ENCODE results near the gene MREG.
A peak's percentile ranks its signal among the peaks of the same experiment; 100 is the strongest.
"Not testable (repeated sequence)": the region's sequence is repeated elsewhere in the genome, so short reads cannot be mapped to it uniquely, and the experiment has no call there.

MREG gene

GRCh38 chr2:216021768-216022565 lies 8.6 kb upstream of the MREG start:
- no peak for DNase-seq (ENCODE audit: low read depth, low spot score)

DNA sequence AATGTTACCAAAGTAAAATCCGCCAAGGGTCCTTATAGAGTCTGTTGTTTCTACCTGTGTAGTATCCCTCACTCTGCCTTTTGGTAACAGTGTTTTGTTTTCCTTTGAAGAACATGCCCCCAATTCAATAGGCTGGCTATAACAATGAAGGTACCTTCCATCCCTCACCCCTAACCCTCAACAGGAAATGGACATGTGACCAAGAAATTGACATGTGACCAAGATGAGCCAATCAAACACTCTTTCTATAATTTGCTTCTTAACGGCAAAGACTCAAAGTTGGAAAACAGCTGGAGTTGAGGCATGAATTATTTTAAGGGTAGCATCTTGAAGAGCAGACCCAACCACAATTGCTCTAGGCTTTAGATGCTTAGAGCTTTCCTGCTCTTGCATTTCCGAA lies 5.4 kb upstream of the MREG start:
- DNase-seq (ENCODE audit: low read depth, low spot score) = no peak

DNA sequence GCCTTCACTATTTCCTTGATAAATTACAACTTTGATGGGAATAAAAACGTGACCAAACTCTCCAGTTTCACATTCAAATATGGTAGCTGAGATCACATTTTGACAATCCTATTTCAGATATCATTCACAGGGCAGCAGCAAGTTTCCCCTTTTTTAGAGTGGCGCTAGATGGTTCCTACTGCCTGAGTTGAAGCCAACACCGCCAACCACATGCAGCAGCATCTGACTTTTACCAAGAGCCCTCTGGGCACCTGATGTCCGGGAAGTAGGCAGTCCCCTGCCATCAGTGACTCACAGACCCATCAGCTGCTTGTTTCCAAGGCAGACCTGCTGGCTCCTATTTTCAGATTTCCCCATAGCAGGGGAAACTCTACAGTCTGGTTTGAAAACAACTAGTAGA lies 4.0 kb upstream of the MREG start:
- DNase-seq (ENCODE audit: low read depth, low spot score) = no peak

DNA sequence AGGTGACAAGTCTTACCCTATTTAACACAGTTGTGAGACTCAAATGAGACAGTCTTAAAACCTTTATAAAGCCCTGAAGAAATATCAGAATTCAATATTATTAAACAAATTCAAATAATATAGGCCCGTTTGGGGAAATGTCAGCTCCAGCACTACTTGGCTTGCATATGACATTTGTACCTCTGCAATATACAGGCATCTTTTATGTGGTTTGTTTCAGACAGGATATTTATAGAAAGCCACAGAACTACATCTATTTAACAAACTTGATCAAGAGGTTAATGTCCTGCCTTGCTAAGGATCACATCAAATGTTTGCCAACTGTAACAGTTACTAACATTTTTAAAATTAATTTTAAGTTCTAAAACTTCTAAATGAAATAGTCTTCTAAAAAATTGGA lies 3.2 kb upstream of the MREG start:
- DNase-seq (ENCODE audit: low read depth, low spot score) = no peak

DNA sequence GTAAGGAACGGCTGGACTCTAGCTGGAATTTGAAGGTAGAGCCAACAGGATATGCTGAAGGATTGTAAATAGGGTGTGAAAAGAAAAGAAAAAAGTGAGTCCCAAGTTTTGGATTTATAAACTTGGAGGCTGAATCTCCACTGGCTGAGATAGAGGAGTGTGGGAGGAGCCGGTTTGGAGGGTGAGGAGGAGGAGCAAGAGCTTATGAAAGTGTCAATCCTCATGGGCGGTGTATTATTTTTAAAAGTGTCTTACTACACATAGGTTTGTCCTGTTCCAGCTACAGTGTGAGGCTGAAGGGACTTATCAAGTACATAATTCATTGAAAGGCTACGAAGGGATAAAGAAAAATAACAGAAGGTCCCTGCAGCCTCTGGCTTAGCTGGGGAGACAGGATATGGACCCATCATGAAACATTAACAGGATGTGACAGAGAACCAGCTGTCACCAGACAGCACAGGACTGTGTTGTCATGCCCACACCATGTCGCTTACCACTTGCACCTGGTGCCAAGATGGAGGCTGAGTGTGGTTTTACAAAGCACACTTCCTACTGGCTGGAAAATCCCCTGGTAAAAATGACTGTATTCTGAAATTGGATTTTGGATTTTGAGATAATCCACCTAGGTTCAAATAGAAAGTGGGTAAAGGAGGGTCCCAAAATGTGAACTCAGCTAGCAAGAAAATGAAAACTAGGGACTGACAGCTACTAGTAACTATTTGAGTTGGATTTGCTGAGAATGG lies 2.5 kb upstream of the MREG start:
- no peak for DNase-seq (ENCODE audit: low read depth, low spot score)

DNA sequence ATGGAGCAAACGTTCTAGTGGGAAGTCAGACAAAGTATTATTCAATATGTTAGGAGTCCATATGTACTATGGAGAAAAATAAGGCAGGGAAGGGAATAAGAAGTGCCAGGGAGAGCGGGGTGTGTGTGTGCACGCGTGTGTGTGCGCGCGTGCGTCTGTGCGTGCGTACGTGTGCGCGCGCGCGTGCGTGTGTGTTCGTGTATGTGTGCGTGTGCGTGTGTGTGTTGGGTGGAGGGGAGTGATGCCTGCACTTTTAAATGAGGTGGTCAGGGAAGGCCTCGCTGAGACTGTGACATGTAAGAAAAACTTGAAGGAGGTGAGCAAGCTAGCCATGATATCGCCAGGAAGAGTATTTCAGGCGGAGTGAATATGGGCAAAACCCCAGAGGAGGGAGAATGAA lies 1.6 kb upstream of the MREG start:
- DNase-seq (ENCODE audit: low read depth, low spot score) = no peak

GRCh38 chr2:216014006-216014405 lies 655 bp upstream of the MREG start:
- DNase-seq (ENCODE audit: low read depth, low spot score) = no peak

DNA sequence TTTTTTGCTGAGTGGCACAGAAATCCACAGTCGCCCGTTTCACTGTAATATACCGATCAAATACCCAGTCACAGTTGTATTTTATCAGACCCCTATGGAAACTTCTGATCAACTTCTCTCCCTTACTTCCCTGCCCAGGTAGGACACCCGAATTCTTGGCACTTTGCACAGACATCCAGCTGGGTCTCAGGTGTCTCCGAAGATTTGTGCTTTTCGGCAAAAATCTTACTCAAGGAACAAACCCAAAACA lies 596 bp downstream of the MREG start:
- DNase-seq (ENCODE audit: low read depth, low spot score) = no peak

DNA sequence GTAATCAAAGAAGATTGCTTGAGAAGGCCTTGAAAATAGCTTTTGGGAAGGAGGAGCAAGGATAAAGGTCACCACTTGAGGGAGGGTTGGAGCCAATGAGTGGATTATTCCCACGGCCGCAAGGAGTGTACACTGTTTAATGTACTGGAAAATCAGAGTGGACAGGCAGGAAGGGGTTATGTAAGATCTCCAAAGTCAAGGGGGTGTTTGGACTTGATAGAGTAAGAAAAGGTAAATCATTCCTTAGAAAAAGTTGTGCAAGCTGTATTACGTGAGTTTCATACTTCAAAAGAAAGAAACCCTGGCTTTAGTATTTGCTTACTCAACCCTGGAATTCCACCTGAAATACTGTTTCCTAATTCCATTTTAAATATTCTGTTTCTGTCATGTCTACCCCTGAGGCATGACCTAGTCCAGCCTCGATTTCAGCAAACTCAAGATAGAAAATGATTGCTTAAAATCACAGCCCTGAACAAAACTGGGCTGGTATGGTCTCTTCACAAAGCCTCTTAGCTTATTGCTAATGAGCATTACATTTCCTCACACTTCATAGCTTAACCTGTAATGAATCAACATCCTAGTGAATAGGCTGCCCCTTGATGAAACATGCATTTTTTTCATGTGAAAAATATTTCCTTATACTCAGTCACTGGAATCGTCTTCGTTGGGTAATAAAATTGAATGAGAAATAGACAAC lies 1.1 kb downstream of the MREG start:
- no peak for DNase-seq (ENCODE audit: low read depth, low spot score)

GRCh38 chr2:216009215-216009614 lies 4.1 kb downstream of the MREG start:
- not testable (repeated sequence) for DNase-seq (ENCODE audit: low read depth, low spot score)

DNA sequence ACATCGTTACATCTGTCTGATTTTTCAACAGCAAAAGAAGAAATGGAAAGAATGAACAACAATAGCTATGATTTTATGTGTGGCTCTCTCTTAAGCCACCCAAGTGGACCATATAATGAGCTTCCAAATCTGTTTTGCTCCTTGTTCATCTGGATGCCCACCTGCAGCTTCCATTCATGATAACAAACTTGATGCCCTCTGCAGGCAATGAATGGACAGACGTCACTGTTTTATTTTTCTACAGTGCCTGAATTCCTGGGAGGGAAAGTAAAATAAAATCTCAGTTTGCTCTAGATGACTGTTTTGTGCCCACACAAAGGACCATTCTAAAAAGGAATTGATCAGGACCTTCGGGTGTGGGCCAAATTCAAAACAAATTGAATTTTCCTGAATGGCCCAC lies 5.0 kb downstream of the MREG start:
- no peak for DNase-seq (ENCODE audit: low read depth, low spot score)

- peak; percentile 82 for DNase-seq (ENCODE audit: low read depth, low spot score)
These were observed 7.1 kb downstream of the MREG start for GRCh38 chr2:216006164-216006663.

GRCh38 chr2:216004697-216005283 lies 8.6 kb downstream of the MREG start:
- DNase-seq (ENCODE audit: low read depth, low spot score) = no peak

- DNase-seq (ENCODE audit: low read depth, low spot score) = no peak
These were observed 9.3 kb downstream of the MREG start for GRCh38 chr2:216003876-216004696.

GRCh38 chr2:216002693-216003092 lies 10.7 kb downstream of the MREG start:
- no peak for DNase-seq (ENCODE audit: low read depth, low spot score)

GRCh38 chr2:216002101-216002678 lies 11.2 kb downstream of the MREG start:
- no peak for DNase-seq (ENCODE audit: low read depth, low spot score)

GRCh38 chr2:216001216-216002100 lies 11.9 kb downstream of the MREG start:
- DNase-seq (ENCODE audit: low read depth, low spot score) = no peak

DNA sequence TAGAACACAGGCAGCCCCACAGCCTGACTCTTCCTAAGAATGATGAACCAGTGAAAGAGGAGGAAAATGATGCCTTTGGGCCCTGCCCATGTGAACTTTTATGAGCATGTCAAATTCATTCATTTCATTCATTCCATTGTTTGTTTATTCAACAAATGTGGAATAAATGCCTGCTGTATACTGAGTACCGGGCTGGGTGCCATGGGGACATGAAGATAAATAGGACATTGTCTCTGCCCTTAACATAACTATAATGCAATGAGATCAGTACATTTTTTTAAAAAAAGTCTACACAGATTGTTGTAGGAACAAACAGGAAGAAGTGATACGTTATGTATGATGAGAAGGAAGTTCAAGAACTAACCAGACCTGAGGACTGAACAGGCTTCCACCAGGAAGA lies 14.7 kb downstream of the MREG start:
- DNase-seq (ENCODE audit: low read depth, low spot score) = no peak

GRCh38 chr2:215997219-215997618 lies 16.1 kb downstream of the MREG start:
- DNase-seq (ENCODE audit: low read depth, low spot score) = no peak

- no peak for DNase-seq (ENCODE audit: low read depth, low spot score)
These were observed 18.4 kb downstream of the MREG start for GRCh38 chr2:215994911-215995310.

All from iPS DF 19.7 (cell line).